HUES48 (cell line): ENCODE measurements around the gene P2RY8.
"Not testable (repeated sequence)": the region's sequence is repeated elsewhere in the genome, so short reads cannot be mapped to it uniquely, and the experiment has no call there.

ENCODE experiments used
- H3K27ac ChIP-seq: one replicate; pipeline ENCODE4 v1.7.0; 2013; ENCODE audit warnings: low read depth, low read length, inconsistent platforms
- H3K27me3 ChIP-seq: 2 replicates; pipeline ENCODE4 v1.6.1; 2013; ENCODE audit warnings: mild to moderate bottlenecking, low read length; ENCODE audit not compliant: control insufficient read depth, insufficient read depth
- H3K36me3 ChIP-seq: 2 replicates; pipeline ENCODE4 v1.6.1; 2013; ENCODE audit warnings: low read length; ENCODE audit not compliant: control insufficient read depth, insufficient read depth
- H3K4me1 ChIP-seq: 2 replicates; pipeline ENCODE4 v1.6.1; 2013; ENCODE audit warnings: mild to moderate bottlenecking, low read length; ENCODE audit not compliant: control insufficient read depth, insufficient read depth
- H3K4me3 ChIP-seq: 2 replicates; pipeline ENCODE4 v1.5.1; 2013; ENCODE audit warnings: mild to moderate bottlenecking, low read depth, low read length
- H3K9ac ChIP-seq: 2 replicates; pipeline ENCODE4 v1.6.1; 2013; ENCODE audit warnings: mild to moderate bottlenecking, low read depth, low read length, moderate library complexity
- H3K9me3 ChIP-seq: 2 replicates; pipeline ENCODE4 v1.6.1; 2013; ENCODE audit warnings: low read length; ENCODE audit not compliant: control insufficient read depth, insufficient read depth

The P2RY8 gene

GRCh38 chrX:1539146-1539545 is 2.2 kb upstream of the P2RY8 start:
- not testable (repeated sequence) for H3K4me1 ChIP-seq, H3K27me3 ChIP-seq, H3K9ac ChIP-seq, H3K27ac ChIP-seq, H3K36me3 ChIP-seq, H3K4me3 ChIP-seq, H3K9me3 ChIP-seq

GRCh38 chrX:1537716-1538090 is 718 bp upstream of the P2RY8 start:
- H3K9ac ChIP-seq, H3K9me3 ChIP-seq, H3K4me1 ChIP-seq, H3K4me3 ChIP-seq, H3K27ac ChIP-seq, H3K36me3 ChIP-seq, H3K27me3 ChIP-seq: not testable (repeated sequence)

- Histone ChIP-seq H3K36me3 (no peaks in the 10 kb centered on the region), H3K4me3 (no peak overlapping the region), H3K27ac (no peak overlapping the region)
These were observed 314 bp downstream of the P2RY8 start for GRCh38 chrX:1536712-1537030.

GRCh38 chrX:1535241-1536041 is 1.5 kb downstream of the P2RY8 start:
- H3K4me1 ChIP-seq, result no peaks in the 10 kb centered on the region
- no peak overlapping the region for H3K4me3 ChIP-seq
- no peak overlapping the region for H3K27ac ChIP-seq
- no peaks in the 10 kb centered on the region for H3K36me3 ChIP-seq
- no peak overlapping the region for H3K9ac ChIP-seq
- no peaks in the 10 kb centered on the region for H3K27me3 ChIP-seq
- no peaks in the 10 kb centered on the region for H3K9me3 ChIP-seq

More at GRCh38 chrX:1536712-1537030, 314 bp downstream of the P2RY8 start:
- Histone ChIP-seq H3K4me1 (no peaks in the 10 kb centered on the region), H3K9me3 (no peaks in the 10 kb centered on the region), H3K27me3 (no peaks in the 10 kb centered on the region), H3K9ac (no peak overlapping the region)

- no peak overlapping the region for H3K27ac ChIP-seq
- no peaks in the 10 kb centered on the region for H3K36me3 ChIP-seq
- H3K4me1 ChIP-seq, result no peaks in the 10 kb centered on the region
- no peak overlapping the region for H3K9ac ChIP-seq
- H3K4me3 ChIP-seq, result no peak overlapping the region
- H3K27me3 ChIP-seq, result no peaks in the 10 kb centered on the region
- no peaks in the 10 kb centered on the region for H3K9me3 ChIP-seq
These were observed 2.5 kb downstream of the P2RY8 start for GRCh38 chrX:1534301-1535168.

GRCh38 chrX:1533058-1533457 is 3.9 kb downstream of the P2RY8 start:
- H3K4me3 ChIP-seq, result no peak overlapping the region
- no peak overlapping the region for H3K9ac ChIP-seq
- no peaks in the 10 kb centered on the region for H3K27me3 ChIP-seq
- no peak overlapping the region for H3K27ac ChIP-seq
- H3K4me1 ChIP-seq, result no peaks in the 10 kb centered on the region
- no peaks in the 10 kb centered on the region for H3K36me3 ChIP-seq
- H3K9me3 ChIP-seq, result no peaks in the 10 kb centered on the region

- H3K4me1 ChIP-seq, result no peaks in the 10 kb centered on the region
- no peak overlapping the region for H3K27ac ChIP-seq
- H3K9me3 ChIP-seq, result no peaks in the 10 kb centered on the region
- H3K4me3 ChIP-seq, result no peak overlapping the region
- no peak overlapping the region for H3K9ac ChIP-seq
- no peaks in the 10 kb centered on the region for H3K27me3 ChIP-seq
- no peaks in the 10 kb centered on the region for H3K36me3 ChIP-seq
These were observed 5.7 kb downstream of the P2RY8 start for GRCh38 chrX:1531096-1531890.

- no peak overlapping the region for H3K27ac ChIP-seq
- no peak overlapping the region for H3K9ac ChIP-seq
- no peaks in the 10 kb centered on the region for H3K4me1 ChIP-seq
- H3K36me3 ChIP-seq, result no peaks in the 10 kb centered on the region
- H3K9me3 ChIP-seq, result no peaks in the 10 kb centered on the region
- no peak overlapping the region for H3K4me3 ChIP-seq
- H3K27me3 ChIP-seq, result no peaks in the 10 kb centered on the region
These were observed 7.2 kb downstream of the P2RY8 start for GRCh38 chrX:1529756-1530155.

GRCh38 chrX:1529328-1529727 is 7.7 kb downstream of the P2RY8 start:
- no peaks in the 10 kb centered on the region for H3K9me3 ChIP-seq
- no peaks in the 10 kb centered on the region for H3K4me1 ChIP-seq
- H3K27ac ChIP-seq, result no peak overlapping the region
- H3K4me3 ChIP-seq, result no peak overlapping the region
- H3K27me3 ChIP-seq, result no peaks in the 10 kb centered on the region
- H3K36me3 ChIP-seq, result no peaks in the 10 kb centered on the region
- no peak overlapping the region for H3K9ac ChIP-seq

GRCh38 chrX:1528884-1529203 is 8.1 kb downstream of the P2RY8 start:
- no peak overlapping the region for H3K27ac ChIP-seq
- no peak overlapping the region for H3K9ac ChIP-seq
- H3K9me3 ChIP-seq, result no peaks in the 10 kb centered on the region
- no peak overlapping the region for H3K4me3 ChIP-seq
- H3K4me1 ChIP-seq, result no peaks in the 10 kb centered on the region
- H3K36me3 ChIP-seq, result no peaks in the 10 kb centered on the region
- H3K27me3 ChIP-seq, result no peaks in the 10 kb centered on the region
